ENCODE results near the gene CD59. TPM values are rescaled to one million over a fixed set of nuclear protein-coding genes. Genes with fewer than 3 reads are reported as not detected.

The CD59 gene
- total and polyA plus RNA-seq, 9 of the 15 experiments (the other 6 are each of a cell fraction or from before 2014, with no cell fraction given): 38.1 to 338 (median 173) TPM

- H3K4me1 ChIP-seq (replicated peaks in 1 of 2; ENCODE audit: control insufficient read depth in 2 of 2, insufficient read depth in 2 of 2, low read length in 2 of 2): peaks cover 16 to 44% of the 10 kb centered on the region in 2 experiments; a peak in 4 of 5 replicates
- H3K27ac ChIP-seq (ENCODE audit: extremely low read depth, low read depth, low read length): peak overlapping the region; percentile 90
- in situ Hi-C loops (cut with MboI) (no loop called here), intact Hi-C loops (cut with micrococcal nuclease) (loop anchor here (2.0 kb wide), 2 partner anchors 15 to 577 kb away; partner anchors contain the start of gene CSTF3)
- H3K9ac ChIP-seq (ENCODE audit: insufficient read depth in 1 of 2, low read depth in 2 of 2, low read length in 2 of 2): peak overlapping the region; percentile 81 to 95; a peak in 3 of 4 replicates
- WGBS (ENCODE audit: insufficient coverage, low coverage, missing lambda C conversion rate): 0% methylated on average over 3 of the region's 3 CpGs
- H3K79me2 ChIP-seq (ENCODE audit: control insufficient read depth, insufficient read depth, low read length): peaks cover 41% of the 10 kb centered on the region
- H3K4me2 ChIP-seq (ENCODE audit: insufficient read depth, low read length): peak overlapping the region; percentile 95
- no peaks in the 10 kb centered on the region for H3K27me3 ChIP-seq (ENCODE audit: control insufficient read depth in 2 of 2, insufficient read depth in 2 of 2, low read length in 2 of 2)
- H3K36me3 ChIP-seq (ENCODE audit: control insufficient read depth, insufficient read depth, low read length): peaks cover 10% of the 10 kb centered on the region
- FAIRE-seq (peak; percentile 94), ATAC-seq (peak; percentile 72), DNase-seq (ENCODE audit: extremely low read depth in 1 of 4, low spot score in 3 of 4) (peak; percentile 69 to 91 (median 78))
- no peaks in the 10 kb centered on the region for H3K9me1 ChIP-seq (ENCODE audit: control insufficient read depth, insufficient read depth, low read length)
- no peaks in the 10 kb centered on the region; the same call in 1 of the 2 replicates for H3K9me3 ChIP-seq (replicated peaks; ENCODE audit: control insufficient read depth, insufficient read depth, low read depth, low read length)
- POLR2A ChIA-PET: interaction anchor here (0.6 to 3.1 kb wide), 9 partner anchors 9 to 204 kb away, joined by 3 to 18 read pairs (median 4); partner anchors contain the start of gene C11orf91
- H4K20me1 ChIP-seq (replicated peaks; ENCODE audit: control insufficient read depth, insufficient read depth, low read length): peaks cover 11% of the 10 kb centered on the region; the same call in 1 of the 2 replicates
- H3K4me3 ChIP-seq: peak overlapping the region; percentile 79
- CTCF ChIA-PET (ENCODE audit: low intra/inter-chr PET ratio): no interaction called here
- BruUV-seq (replicated peaks): no TSS peak
- H2AFZ ChIP-seq (ENCODE audit: low read depth, low read length): peak overlapping the region; percentile 89
- TF ChIP-seq ZSCAN32 (CRISPR knock-in tag; IDR thresholded peaks at IDR 0.05) (no peak), SMARCA4 (IDR thresholded peaks at IDR 0.05) (peak; percentile 95), ZFPM2 (CRISPR knock-in tag; IDR thresholded peaks at IDR 0.05) (no peak), BCL6 (CRISPR knock-in tag; IDR thresholded peaks at IDR 0.05) (no peak), RBM39 (optimal IDR thresholded peaks at IDR 0.05; ENCODE audit: low read depth, low read length) (no peak), SRSF3 (IDR thresholded peaks at IDR 0.05; ENCODE audit: insufficient read depth, low read length) (no peak), HMG20A (CRISPR knock-in tag; conservative IDR thresholded peaks at IDR 0.05) (no peak), ELF4 (CRISPR knock-in tag; IDR thresholded peaks at IDR 0.05) (no peak), TFE3 (CRISPR knock-in tag; IDR thresholded peaks at IDR 0.05) (no peak), ZNF444 (CRISPR knock-in tag; IDR thresholded peaks at IDR 0.05) (no peak), KLF16 (IDR thresholded peaks at IDR 0.05) (peak; percentile 95), ZNF140 (CRISPR knock-in tag; IDR thresholded peaks at IDR 0.05) (no peak), POLR2H (tag; IDR thresholded peaks at IDR 0.05; ENCODE audit: low read depth) (no peak), POLR2AphosphoS5 (IDR thresholded peaks at IDR 0.05; ENCODE audit: control insufficient read depth, insufficient read depth, low read depth, low read length) (peak; percentile 95), ZNF764 (CRISPR knock-in tag; IDR thresholded peaks at IDR 0.05; ENCODE audit: low read depth) (no peak), MTA3 (IDR thresholded peaks at IDR 0.05; ENCODE audit: borderline replicate concordance) (0 out of 2 replicates have a peak, but pooled peaks have one; percentile 39), PRPF4 (IDR thresholded peaks at IDR 0.05; ENCODE audit: insufficient read depth, low read depth, low read length, poor library complexity, severe bottlenecking) (no peak), GATAD2B (IDR thresholded peaks at IDR 0.05; ENCODE audit: borderline replicate concordance) (peak; percentile 74), CBX5 (IDR thresholded peaks at IDR 0.05; ENCODE audit: borderline replicate concordance, low read depth) (no peak; the same call in 1 of the 2 replicates), ZNF174 (CRISPR knock-in tag; IDR thresholded peaks at IDR 0.05) (no peak), MTA1 (IDR thresholded peaks at IDR 0.05; ENCODE audit: borderline replicate concordance) (peak; percentile 74; the same call in 1 of the 2 replicates), ZNF766 (CRISPR knock-in tag; conservative IDR thresholded peaks at IDR 0.05) (no peak; the same call in 1 of the 2 replicates), BRD4 (IDR thresholded peaks at IDR 0.05) (no peak), RBBP5 (IDR thresholded peaks at IDR 0.05; ENCODE audit: borderline replicate concordance, insufficient read depth, low read length, poor library complexity, severe bottlenecking) (no peak), CHD1 (IDR thresholded peaks at IDR 0.05; ENCODE audit: low read length) (no peak)
Measured at GRCh38 chr11:33737362-33737821, 1.2 kb upstream of the CD59 start.

Data from K562 (cell line).